Fibroblast of villous mesenchyme (primary cell): ENCODE measurements around the gene ARRDC1. TPM values are rescaled to one million over a fixed set of nuclear protein-coding genes. Genes with fewer than 3 reads are reported as not detected.

Source experiments
- DNase-seq: peaks from one replicate; pipeline ENCODE4 v3.0.0-alpha.2; 2010; ENCODE audit warnings: low read depth
- H3K4me3 ChIP-seq: 2 replicates; pipeline ENCODE4 v1.5.1; 2011; ENCODE audit warnings: low read depth, mild to moderate bottlenecking, low read length
- CTCF ChIP-seq: IDR thresholded peaks from 2 replicates; pipeline ENCODE4 v1.5.1; 2012; ENCODE audit warnings: low read depth, mild to moderate bottlenecking, low read length; ENCODE audit not compliant: insufficient read depth
- total RNA-seq: library from RNA; depleted of rRNA; stranded (reverse); fragments of >200 nt; gene quantifications from 2 replicates; pipeline ENCODE4 v1.2.3, GENCODE V29; 2012

ARRDC1 gene
- total RNA-seq, 1 donor = 12.5 TPM

GRCh38 chr9:137630679-137631078, 25.2 kb downstream of the ARRDC1 start:
- no peak overlapping the region for H3K4me3 ChIP-seq
- DNase-seq = peak; percentile 57
- TF ChIP-seq CTCF = no peak

- no peak for TF ChIP-seq CTCF
- H3K4me3 ChIP-seq = no peak overlapping the region
- DNase-seq = no peak
Observed at GRCh38 chr9:137631345-137632229, 26.1 kb downstream of the ARRDC1 start.

- no peak for TF ChIP-seq CTCF
- H3K4me3 ChIP-seq = no peak overlapping the region
- peak; percentile 16 for DNase-seq
Observed at GRCh38 chr9:137632230-137633161, 27.0 kb downstream of the ARRDC1 start.

GRCh38 chr9:137634016-137634415, 28.5 kb downstream of the ARRDC1 start:
- peak; percentile 73 for DNase-seq
- no peak overlapping the region for H3K4me3 ChIP-seq
- no peak for TF ChIP-seq CTCF

GRCh38 chr9:137638680-137639079, 33.2 kb downstream of the ARRDC1 start:
- peak overlapping the region; percentile 50 for H3K4me3 ChIP-seq
- peak; percentile 76 for DNase-seq

More at GRCh38 chr9:137638680-137639079, 33.2 kb downstream of the ARRDC1 start:
- TF ChIP-seq CTCF = no peak
